OCI-LY3 (cell line): Measurements from ENCODE around the gene TMIGD1.
"Not testable (repeated sequence)": the region's sequence is repeated elsewhere in the genome, so short reads cannot be mapped to it uniquely, and the experiment has no call there.

Experiments
- H2AFZ ChIP-seq: fragments of 200-600, 300-600 bp; shearing (Covaris generic); 2 replicates; pipeline ENCODE4 v1.6.0; 2014; ENCODE audit warnings: antibody characterized with exemption, low read depth, low read length
- H3K27ac ChIP-seq: fragments of 200-600, 300-600 bp; sonication (generic); 2 replicates; pipeline ENCODE4 v1.5.1; 2014; ENCODE audit warnings: mild to moderate bottlenecking, low read length, moderate library complexity, mixed read lengths
- H3K27me3 ChIP-seq: fragments of 200-600, 300-600 bp; sonication (generic); 2 replicates; pipeline ENCODE4 v1.6.1; 2014; ENCODE audit warnings: low read depth, low read length, mixed read lengths
- H3K36me3 ChIP-seq: fragments of 200-600, 300-600 bp; sonication (generic); replicated peaks from 2 replicates; pipeline ENCODE3; 2014; ENCODE audit warnings: low read depth, low read length, mixed read lengths
- H3K4me1 ChIP-seq: fragments of 300-600, 200-600 bp; sonication (generic); 2 replicates; pipeline ENCODE4 v1.6.1; 2014; ENCODE audit warnings: low read length, mixed read lengths
- H3K4me2 ChIP-seq: fragments of 200-600, 300-600 bp; sonication (generic); 2 replicates; pipeline ENCODE4 v1.6.1; 2014; ENCODE audit warnings: low read length, mixed read lengths
- H3K4me3 ChIP-seq: fragments of 300-600, 200-600 bp; sonication (generic); 2 replicates; pipeline ENCODE4 v1.5.1; 2014; ENCODE audit warnings: antibody characterized with exemption, mild to moderate bottlenecking, low read length, moderate library complexity
- H3K79me2 ChIP-seq: fragments of 300-600, 200-600 bp; shearing (Covaris generic); 2 replicates; pipeline ENCODE4 v1.6.1; 2014; ENCODE audit warnings: mild to moderate bottlenecking, low read length, mixed read lengths
- H3K9ac ChIP-seq: fragments of 300-600, 200-600 bp; shearing (Covaris generic); 2 replicates; pipeline ENCODE4 v1.6.0; 2014; ENCODE audit warnings: mild to moderate bottlenecking, low read length, moderate library complexity
- H3K9me3 ChIP-seq: fragments of 200-600, 300-600 bp; shearing (Covaris generic); 2 replicates; pipeline ENCODE4 v1.6.1; 2014; ENCODE audit warnings: low read length, mixed read lengths; ENCODE audit not compliant: insufficient read depth
- H4K20me1 ChIP-seq: fragments of 200-600, 300-600 bp; sonication (generic); 2 replicates; pipeline ENCODE4 v1.6.1; 2016; ENCODE audit warnings: low read length, mixed read lengths; ENCODE audit not compliant: insufficient read depth
- CTCF ChIP-seq: fragments of 200-600, 300-600 bp; sonication (generic); IDR thresholded peaks from 2 replicates; pipeline ENCODE4 v1.5.1; 2014; ENCODE audit warnings: antibody characterized with exemption, low read length, low read depth
- EZH2phosphoT487 ChIP-seq: fragments of 200-600 bp; shearing (Covaris generic); IDR thresholded peaks from 2 replicates; pipeline ENCODE4 v1.6.1; 2018; ENCODE audit warnings: antibody characterized with exemption, mixed run types, low read depth

Gene TMIGD1

GRCh38 chr17:30344283-30345088 lies 10.6 kb upstream of the TMIGD1 start:
- Histone ChIP-seq H3K9ac (no peak overlapping the region), H3K36me3 (no peaks in the 10 kb centered on the region), H3K4me1 (peaks cover 18% of the 10 kb centered on the region), H3K79me2 (no peaks in the 10 kb centered on the region), H2AFZ (peak overlapping the region; percentile 92), H3K27ac (no peak overlapping the region), H3K4me3 (no peak overlapping the region), H3K27me3 (peaks cover 14% of the 10 kb centered on the region), H3K9me3 (no peaks in the 10 kb centered on the region), H4K20me1 (no peaks in the 10 kb centered on the region), H3K4me2 (no peak overlapping the region)
- TF ChIP-seq EZH2phosphoT487: no peak
- no peak for TF ChIP-seq CTCF

- Histone ChIP-seq H3K27me3 (peaks cover 12% of the 10 kb centered on the region), H3K79me2 (no peaks in the 10 kb centered on the region), H3K9ac (no peak overlapping the region), H3K27ac (no peak overlapping the region), H3K36me3 (no peaks in the 10 kb centered on the region), H3K4me1 (peaks cover 18% of the 10 kb centered on the region), H3K4me2 (no peak overlapping the region), H4K20me1 (no peaks in the 10 kb centered on the region), H3K4me3 (no peak overlapping the region), H2AFZ (no peak overlapping the region), H3K9me3 (no peaks in the 10 kb centered on the region)
- TF ChIP-seq EZH2phosphoT487 (no peak), CTCF (no peak)
Measured at GRCh38 chr17:30343796-30344195, 9.9 kb upstream of the TMIGD1 start.

DNA sequence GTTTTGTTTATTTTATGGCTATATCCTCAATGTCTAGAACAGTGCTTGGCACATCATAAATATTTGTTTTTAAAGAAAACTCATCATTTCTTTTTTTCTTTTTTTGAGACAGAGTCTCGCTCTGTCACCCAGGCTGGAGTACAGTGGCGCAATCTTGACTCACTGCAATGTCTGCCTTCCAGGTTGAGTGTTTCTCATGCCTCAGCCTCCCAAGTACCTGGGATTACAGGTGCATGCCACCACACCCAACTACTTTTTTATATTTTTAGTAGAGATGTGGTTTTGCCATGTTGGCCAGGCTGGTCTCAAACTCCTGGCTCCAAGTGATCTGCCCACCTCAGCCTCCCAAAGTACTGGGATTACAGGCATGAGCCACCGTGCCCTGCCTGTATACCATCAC lies 9.4 kb upstream of the TMIGD1 start:
- not testable (repeated sequence) for H3K27ac ChIP-seq

DNA sequence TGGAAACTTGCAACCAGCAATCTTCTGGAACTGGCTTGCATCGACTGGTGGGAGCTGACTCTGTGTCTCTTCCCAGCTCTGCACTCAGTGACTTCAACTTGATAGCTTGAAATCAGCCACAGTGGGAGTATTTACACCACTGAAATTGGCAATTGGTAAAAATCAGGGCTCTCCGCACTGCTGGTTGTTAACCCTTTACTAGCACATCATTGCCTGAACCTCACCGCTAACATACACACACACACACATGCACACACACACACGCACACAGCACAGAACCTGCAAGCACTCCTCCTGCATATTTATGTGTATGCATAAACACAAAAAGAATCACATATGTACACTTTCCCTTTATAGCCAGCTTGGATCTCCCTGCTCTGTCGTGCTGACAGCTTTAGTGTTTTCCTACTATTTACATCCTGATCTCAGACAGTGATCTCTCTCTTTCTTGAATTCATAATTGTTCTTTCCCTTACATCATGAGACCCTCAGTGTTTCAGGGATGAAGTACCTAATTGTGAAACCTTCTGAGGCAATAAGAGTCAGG lies 7.9 kb upstream of the TMIGD1 start:
- Histone ChIP-seq H3K27ac (no peak overlapping the region), H3K4me1 (peaks cover 20% of the 10 kb centered on the region), H3K9ac (no peak overlapping the region), H3K4me3 (no peak overlapping the region), H3K79me2 (no peaks in the 10 kb centered on the region), H3K27me3 (peaks cover 9% of the 10 kb centered on the region), H3K36me3 (no peaks in the 10 kb centered on the region), H2AFZ (no peak overlapping the region), H3K9me3 (no peaks in the 10 kb centered on the region), H3K4me2 (no peak overlapping the region), H4K20me1 (no peaks in the 10 kb centered on the region)
- no peak for TF ChIP-seq CTCF
- TF ChIP-seq EZH2phosphoT487: no peak

More for the DNA sequence above, 9.4 kb upstream of the TMIGD1 start:
- Histone ChIP-seq H3K27me3 (peaks cover 14% of the 10 kb centered on the region), H3K4me1 (peaks cover 18% of the 10 kb centered on the region)
- not testable (repeated sequence) for H3K36me3 ChIP-seq, H3K9me3 ChIP-seq, H3K9ac ChIP-seq, H2AFZ ChIP-seq, H4K20me1 ChIP-seq, H3K4me3 ChIP-seq, H3K4me2 ChIP-seq, H3K79me2 ChIP-seq
